HEK293 (cell line): Measurements from ENCODE around the gene TRAFD1.

Experiments
- YY1 ChIP-seq: fragments of 450-650 bp; formaldehyde crosslinking; IDR thresholded peaks from 2 replicates; pipeline ENCODE4 v1.5.1; 2018; ENCODE audit warnings: missing biosample characterization, missing genetic modification characterization
- ZNF239 ChIP-seq: fragments of 450-650 bp; formaldehyde crosslinking; IDR thresholded peaks from 2 replicates; pipeline ENCODE4 v1.5.1; 2016; ENCODE audit warnings: missing biosample characterization, missing genetic modification characterization
- ZNF324 ChIP-seq: fragments of 450-650 bp; formaldehyde crosslinking; IDR thresholded peaks from 2 replicates; pipeline ENCODE4 v1.5.1; 2016; ENCODE audit warnings: missing biosample characterization, missing genetic modification characterization
- TF ChIP-seq, protein P1 (sequence below): fragments of 450-650 bp; formaldehyde crosslinking; IDR thresholded peaks from 2 replicates; pipeline ENCODE4 v1.5.1; 2016; ENCODE audit warnings: missing biosample characterization, missing genetic modification characterization

DNA sequence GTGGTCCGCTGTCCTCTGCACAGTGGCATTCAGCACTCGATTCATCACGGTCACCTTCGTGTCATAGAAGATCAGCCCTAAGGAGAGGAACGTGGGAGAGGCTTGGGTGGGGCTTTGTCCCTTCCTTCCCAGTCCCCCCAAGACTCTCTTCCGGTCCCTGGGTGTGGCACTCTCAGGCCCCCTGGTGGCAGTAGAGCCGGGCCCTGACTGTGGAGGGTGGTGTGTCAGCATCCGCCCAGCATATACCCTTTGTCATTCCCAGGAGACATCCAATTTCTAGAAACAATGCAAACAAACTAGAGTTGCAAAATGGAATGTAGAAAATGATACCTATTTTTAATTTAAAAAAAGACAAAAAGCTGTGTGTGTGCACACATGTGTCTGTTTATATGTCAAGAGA is 45.0 kb downstream of the TRAFD1 start:
- TF ChIP-seq ZNF324 (no peak), YY1 (no peak), ZNF239 (tag by site-specific recombination) (no peak)
- TF ChIP-seq, protein P1, sequence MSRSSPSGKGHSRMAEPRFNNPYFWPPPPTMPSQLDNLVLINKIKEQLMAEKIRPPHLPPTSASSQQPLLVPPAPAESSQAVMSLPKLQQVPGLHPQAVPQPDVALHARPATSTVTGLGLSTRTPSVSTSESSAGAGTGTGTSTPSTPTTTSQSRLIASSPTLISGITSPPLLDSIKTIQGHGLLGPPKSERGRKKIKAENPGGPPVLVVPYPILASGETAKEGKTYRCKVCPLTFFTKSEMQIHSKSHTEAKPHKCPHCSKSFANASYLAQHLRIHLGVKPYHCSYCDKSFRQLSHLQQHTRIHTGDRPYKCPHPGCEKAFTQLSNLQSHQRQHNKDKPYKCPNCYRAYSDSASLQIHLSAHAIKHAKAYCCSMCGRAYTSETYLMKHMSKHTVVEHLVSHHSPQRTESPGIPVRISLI (tag by site-specific recombination): no peak
